ENCODE measurements around the gene DSPP. TPM values are rescaled to one million over a fixed set of nuclear protein-coding genes. Genes with fewer than 3 reads are reported as not detected.

The DSPP gene
- total and polyA plus RNA-seq, 2 of the 8 experiments (the other 6 are each of a cell fraction or from before 2014, with no cell fraction given): not detected

DNA sequence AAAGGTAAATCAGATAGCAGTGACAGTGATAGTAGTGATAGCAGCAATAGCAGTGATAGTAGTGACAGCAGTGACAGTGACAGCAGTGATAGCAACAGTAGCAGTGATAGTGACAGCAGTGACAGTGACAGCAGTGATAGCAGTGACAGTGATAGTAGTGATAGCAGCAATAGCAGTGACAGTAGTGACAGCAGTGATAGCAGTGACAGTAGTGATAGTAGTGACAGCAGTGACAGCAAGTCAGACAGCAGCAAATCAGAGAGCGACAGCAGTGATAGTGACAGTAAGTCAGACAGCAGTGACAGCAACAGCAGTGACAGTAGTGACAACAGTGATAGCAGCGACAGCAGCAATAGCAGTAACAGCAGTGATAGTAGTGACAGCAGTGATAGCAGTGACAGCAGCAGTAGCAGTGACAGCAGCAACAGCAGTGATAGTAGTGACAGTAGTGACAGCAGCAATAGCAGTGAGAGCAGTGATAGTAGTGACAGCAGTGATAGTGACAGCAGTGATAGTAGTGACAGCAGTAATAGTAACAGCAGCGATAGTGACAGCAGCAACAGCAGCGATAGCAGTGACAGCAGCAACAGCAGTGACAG lies 6.1 kb downstream of the DSPP start (continued):
- TF ChIP-seq, protein P1, sequence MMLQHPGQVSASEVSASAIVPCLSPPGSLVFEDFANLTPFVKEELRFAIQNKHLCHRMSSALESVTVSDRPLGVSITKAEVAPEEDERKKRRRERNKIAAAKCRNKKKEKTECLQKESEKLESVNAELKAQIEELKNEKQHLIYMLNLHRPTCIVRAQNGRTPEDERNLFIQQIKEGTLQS (IDR thresholded peaks at IDR 0.05; ENCODE audit: insufficient read depth, low read depth, low read length): no peak
- TF ChIP-seq POU5F1 (IDR thresholded peaks at IDR 0.05; ENCODE audit: low read depth, low read length) (no peak), POLR2AphosphoS5 (IDR thresholded peaks at IDR 0.05; ENCODE audit: low read depth, low read length) (no peak), TBP (IDR thresholded peaks at IDR 0.05; ENCODE audit: low read depth, low read length) (no peak)
- TF ChIP-seq, protein P2, sequence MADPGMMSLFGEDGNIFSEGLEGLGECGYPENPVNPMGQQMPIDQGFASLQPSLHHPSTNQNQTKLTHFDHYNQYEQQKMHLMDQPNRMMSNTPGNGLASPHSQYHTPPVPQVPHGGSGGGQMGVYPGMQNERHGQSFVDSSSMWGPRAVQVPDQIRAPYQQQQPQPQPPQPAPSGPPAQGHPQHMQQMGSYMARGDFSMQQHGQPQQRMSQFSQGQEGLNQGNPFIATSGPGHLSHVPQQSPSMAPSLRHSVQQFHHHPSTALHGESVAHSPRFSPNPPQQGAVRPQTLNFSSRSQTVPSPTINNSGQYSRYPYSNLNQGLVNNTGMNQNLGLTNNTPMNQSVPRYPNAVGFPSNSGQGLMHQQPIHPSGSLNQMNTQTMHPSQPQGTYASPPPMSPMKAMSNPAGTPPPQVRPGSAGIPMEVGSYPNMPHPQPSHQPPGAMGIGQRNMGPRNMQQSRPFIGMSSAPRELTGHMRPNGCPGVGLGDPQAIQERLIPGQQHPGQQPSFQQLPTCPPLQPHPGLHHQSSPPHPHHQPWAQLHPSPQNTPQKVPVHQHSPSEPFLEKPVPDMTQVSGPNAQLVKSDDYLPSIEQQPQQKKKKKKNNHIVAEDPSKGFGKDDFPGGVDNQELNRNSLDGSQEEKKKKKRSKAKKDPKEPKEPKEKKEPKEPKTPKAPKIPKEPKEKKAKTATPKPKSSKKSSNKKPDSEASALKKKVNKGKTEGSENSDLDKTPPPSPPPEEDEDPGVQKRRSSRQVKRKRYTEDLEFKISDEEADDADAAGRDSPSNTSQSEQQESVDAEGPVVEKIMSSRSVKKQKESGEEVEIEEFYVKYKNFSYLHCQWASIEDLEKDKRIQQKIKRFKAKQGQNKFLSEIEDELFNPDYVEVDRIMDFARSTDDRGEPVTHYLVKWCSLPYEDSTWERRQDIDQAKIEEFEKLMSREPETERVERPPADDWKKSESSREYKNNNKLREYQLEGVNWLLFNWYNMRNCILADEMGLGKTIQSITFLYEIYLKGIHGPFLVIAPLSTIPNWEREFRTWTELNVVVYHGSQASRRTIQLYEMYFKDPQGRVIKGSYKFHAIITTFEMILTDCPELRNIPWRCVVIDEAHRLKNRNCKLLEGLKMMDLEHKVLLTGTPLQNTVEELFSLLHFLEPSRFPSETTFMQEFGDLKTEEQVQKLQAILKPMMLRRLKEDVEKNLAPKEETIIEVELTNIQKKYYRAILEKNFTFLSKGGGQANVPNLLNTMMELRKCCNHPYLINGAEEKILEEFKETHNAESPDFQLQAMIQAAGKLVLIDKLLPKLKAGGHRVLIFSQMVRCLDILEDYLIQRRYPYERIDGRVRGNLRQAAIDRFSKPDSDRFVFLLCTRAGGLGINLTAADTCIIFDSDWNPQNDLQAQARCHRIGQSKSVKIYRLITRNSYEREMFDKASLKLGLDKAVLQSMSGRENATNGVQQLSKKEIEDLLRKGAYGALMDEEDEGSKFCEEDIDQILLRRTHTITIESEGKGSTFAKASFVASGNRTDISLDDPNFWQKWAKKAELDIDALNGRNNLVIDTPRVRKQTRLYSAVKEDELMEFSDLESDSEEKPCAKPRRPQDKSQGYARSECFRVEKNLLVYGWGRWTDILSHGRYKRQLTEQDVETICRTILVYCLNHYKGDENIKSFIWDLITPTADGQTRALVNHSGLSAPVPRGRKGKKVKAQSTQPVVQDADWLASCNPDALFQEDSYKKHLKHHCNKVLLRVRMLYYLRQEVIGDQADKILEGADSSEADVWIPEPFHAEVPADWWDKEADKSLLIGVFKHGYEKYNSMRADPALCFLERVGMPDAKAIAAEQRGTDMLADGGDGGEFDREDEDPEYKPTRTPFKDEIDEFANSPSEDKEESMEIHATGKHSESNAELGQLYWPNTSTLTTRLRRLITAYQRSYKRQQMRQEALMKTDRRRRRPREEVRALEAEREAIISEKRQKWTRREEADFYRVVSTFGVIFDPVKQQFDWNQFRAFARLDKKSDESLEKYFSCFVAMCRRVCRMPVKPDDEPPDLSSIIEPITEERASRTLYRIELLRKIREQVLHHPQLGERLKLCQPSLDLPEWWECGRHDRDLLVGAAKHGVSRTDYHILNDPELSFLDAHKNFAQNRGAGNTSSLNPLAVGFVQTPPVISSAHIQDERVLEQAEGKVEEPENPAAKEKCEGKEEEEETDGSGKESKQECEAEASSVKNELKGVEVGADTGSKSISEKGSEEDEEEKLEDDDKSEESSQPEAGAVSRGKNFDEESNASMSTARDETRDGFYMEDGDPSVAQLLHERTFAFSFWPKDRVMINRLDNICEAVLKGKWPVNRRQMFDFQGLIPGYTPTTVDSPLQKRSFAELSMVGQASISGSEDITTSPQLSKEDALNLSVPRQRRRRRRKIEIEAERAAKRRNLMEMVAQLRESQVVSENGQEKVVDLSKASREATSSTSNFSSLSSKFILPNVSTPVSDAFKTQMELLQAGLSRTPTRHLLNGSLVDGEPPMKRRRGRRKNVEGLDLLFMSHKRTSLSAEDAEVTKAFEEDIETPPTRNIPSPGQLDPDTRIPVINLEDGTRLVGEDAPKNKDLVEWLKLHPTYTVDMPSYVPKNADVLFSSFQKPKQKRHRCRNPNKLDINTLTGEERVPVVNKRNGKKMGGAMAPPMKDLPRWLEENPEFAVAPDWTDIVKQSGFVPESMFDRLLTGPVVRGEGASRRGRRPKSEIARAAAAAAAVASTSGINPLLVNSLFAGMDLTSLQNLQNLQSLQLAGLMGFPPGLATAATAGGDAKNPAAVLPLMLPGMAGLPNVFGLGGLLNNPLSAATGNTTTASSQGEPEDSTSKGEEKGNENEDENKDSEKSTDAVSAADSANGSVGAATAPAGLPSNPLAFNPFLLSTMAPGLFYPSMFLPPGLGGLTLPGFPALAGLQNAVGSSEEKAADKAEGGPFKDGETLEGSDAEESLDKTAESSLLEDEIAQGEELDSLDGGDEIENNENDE (IDR thresholded peaks at IDR 0.05; ENCODE audit: insufficient replicate concordance, low read length): no peak
- TF ChIP-seq, protein P3, sequence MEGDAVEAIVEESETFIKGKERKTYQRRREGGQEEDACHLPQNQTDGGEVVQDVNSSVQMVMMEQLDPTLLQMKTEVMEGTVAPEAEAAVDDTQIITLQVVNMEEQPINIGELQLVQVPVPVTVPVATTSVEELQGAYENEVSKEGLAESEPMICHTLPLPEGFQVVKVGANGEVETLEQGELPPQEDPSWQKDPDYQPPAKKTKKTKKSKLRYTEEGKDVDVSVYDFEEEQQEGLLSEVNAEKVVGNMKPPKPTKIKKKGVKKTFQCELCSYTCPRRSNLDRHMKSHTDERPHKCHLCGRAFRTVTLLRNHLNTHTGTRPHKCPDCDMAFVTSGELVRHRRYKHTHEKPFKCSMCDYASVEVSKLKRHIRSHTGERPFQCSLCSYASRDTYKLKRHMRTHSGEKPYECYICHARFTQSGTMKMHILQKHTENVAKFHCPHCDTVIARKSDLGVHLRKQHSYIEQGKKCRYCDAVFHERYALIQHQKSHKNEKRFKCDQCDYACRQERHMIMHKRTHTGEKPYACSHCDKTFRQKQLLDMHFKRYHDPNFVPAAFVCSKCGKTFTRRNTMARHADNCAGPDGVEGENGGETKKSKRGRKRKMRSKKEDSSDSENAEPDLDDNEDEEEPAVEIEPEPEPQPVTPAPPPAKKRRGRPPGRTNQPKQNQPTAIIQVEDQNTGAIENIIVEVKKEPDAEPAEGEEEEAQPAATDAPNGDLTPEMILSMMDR (IDR thresholded peaks at IDR 0.05; ENCODE audit: control extremely low read depth in 1 of 3, insufficient read depth in 1 of 3, low read depth in 1 of 3, low read length in 3 of 3): no peak
